Mesendoderm (in vitro differentiated cells): ENCODE measurements around the gene HSD11B1L.

Experiments
- DNase-seq: peaks from one replicate; pipeline ENCODE4 v3.0.0; 2013
- H2AK5ac ChIP-seq: 2 replicates; pipeline ENCODE4 v1.6.1; 2013; ENCODE audit warnings: low read length, inconsistent platforms
- H2BK120ac ChIP-seq: 2 replicates; pipeline ENCODE4 v1.6.1; 2013; ENCODE audit warnings: low read depth, mild to moderate bottlenecking, low read length, moderate library complexity, mixed read lengths
- H2BK15ac ChIP-seq: replicated peaks from 2 replicates; pipeline ENCODE4 v1.6.1; 2013; ENCODE audit warnings: low read depth, mild to moderate bottlenecking, moderate library complexity
- H2BK5ac ChIP-seq: 2 replicates; pipeline ENCODE4 v1.6.1; 2013; ENCODE audit warnings: low read length, inconsistent platforms
- H3K18ac ChIP-seq: 2 replicates; pipeline ENCODE4 v1.6.1; 2013; ENCODE audit warnings: mild to moderate bottlenecking, low read length, mixed read lengths
- H3K23ac ChIP-seq: one replicate; pipeline ENCODE4 v1.6.1; 2013; ENCODE audit warnings: low read length
- H3K27ac ChIP-seq: 2 replicates; pipeline ENCODE4 v1.5.1; 2013; ENCODE audit warnings: low read depth, mild to moderate bottlenecking, inconsistent platforms, low read length, moderate library complexity
- H3K27me3 ChIP-seq: 2 replicates; pipeline ENCODE4 v1.6.1; 2013; ENCODE audit warnings: low read length, control low read depth, mild to moderate bottlenecking, inconsistent platforms; ENCODE audit not compliant: insufficient read depth, poor library complexity
- H3K36me3 ChIP-seq: 2 replicates; pipeline ENCODE4 v1.6.1; 2013; ENCODE audit warnings: low read length, inconsistent platforms; ENCODE audit not compliant: control insufficient read depth, insufficient read depth
- H3K4ac ChIP-seq: one replicate; pipeline ENCODE4 v1.6.1; 2013; ENCODE audit warnings: low read depth, mild to moderate bottlenecking, low read length, moderate library complexity
- H3K4me1 ChIP-seq: 2 replicates; pipeline ENCODE4 v1.6.1; 2013; ENCODE audit warnings: low read depth, low read length, inconsistent platforms; ENCODE audit not compliant: control insufficient read depth
- H3K4me2 ChIP-seq: 2 replicates; pipeline ENCODE4 v1.6.1; 2013; ENCODE audit warnings: low read length
- H3K4me3 ChIP-seq: 2 replicates; pipeline ENCODE4 v1.5.1; 2013; ENCODE audit warnings: mild to moderate bottlenecking, low read length
- H3K56ac ChIP-seq: one replicate; pipeline ENCODE4 v1.6.1; 2013; ENCODE audit warnings: low read length
- H3K79me1 ChIP-seq: 2 replicates; pipeline ENCODE4 v1.6.1; 2013; ENCODE audit warnings: low read length, inconsistent platforms
- H3K79me2 ChIP-seq: 2 replicates; pipeline ENCODE4 v1.6.1; 2013; ENCODE audit warnings: mild to moderate bottlenecking, low read length; ENCODE audit not compliant: control insufficient read depth, insufficient read depth
- H3K9ac ChIP-seq: 2 replicates; pipeline ENCODE4 v1.6.1; 2013; ENCODE audit warnings: low read length, inconsistent platforms
- H4K5ac ChIP-seq: one replicate; pipeline ENCODE4 v1.6.1; 2013; ENCODE audit warnings: low read length
- H4K8ac ChIP-seq: one replicate; pipeline ENCODE4 v1.6.1; 2013; ENCODE audit warnings: low read depth, mild to moderate bottlenecking, control low read depth, low read length, moderate library complexity
- WGBS: extraction: QIAGEN DNeasy Blood & Tissue Kit; methylation state at CpG from one replicate; pipeline ENCODE4 v1.1.7; 2013; ENCODE audit warnings: low lambda C conversion rate, missing lambda C conversion rate; ENCODE audit not compliant: insufficient coverage; ENCODE audit errors: extremely low coverage; 5-methylcytosine and 5-hydroxymethylcytosine counted together

Gene HSD11B1L

DNA sequence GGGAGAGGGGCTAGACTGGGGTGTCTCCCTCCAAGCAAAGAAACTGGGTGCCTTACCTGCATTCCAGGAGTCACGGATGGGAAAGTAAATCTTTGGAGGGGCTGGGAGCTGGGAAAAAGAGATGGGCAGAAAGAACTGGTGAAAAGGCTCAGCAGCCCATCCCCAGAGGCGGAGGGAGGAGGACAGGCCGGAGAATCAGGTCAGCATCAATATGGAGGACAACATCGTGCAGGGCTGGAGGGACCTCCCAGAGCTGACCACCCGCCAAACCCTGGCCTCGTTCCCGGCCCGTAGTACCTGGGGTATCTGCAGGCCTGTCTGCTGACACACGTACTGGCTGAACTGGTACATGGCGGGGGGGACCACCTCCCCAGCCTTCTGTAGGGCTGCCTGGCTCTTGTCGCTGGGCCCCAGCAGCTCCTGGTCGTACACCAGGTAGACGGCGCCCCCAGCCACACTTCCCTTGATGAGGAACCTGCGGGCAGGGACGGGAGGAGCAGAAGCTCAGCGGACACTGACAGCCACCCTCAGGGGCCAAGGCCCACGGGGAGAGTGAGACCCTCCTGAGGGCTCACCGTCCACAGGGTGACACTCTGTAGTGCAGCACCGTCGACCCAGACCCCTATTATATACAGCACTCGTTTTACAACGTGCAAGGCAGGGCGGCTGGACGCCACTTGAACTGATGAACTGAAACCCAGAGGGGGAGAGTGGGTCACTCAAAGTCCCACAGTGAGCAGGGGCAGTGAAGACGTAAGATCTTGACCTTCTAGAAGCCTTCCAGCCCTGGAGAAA, 1.3 kb upstream of the HSD11B1L start:
- H2BK120ac ChIP-seq = no peak overlapping the region
- no peak overlapping the region for H3K27ac ChIP-seq

DNA sequence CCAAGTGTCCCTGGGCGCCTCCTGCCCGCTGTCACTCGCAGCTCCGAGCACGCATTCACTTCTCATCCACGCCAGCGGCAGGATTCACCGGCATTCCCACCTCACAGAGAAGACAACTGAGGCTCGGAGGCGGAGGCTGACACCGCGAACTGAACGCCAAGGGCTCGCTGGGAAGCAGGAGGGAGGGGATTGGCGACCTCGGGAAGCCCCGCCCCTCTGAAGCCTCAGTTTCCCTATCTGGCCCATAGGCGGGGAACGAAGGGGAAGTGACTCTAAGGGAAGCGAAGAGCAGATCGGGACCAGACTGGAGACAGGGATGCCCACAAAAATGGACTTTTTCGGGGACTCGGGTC, 767 bp upstream of the HSD11B1L start:
- H3K4me2 ChIP-seq = peak overlapping the region; percentile 45

More for the DNA sequence above, 1.3 kb upstream of the HSD11B1L start:
- H3K4me2 ChIP-seq = peak overlapping the region; percentile 45
- no peak overlapping the region for H3K18ac ChIP-seq
- H3K9ac ChIP-seq = peak overlapping the region; percentile 78
- H3K56ac ChIP-seq = peak overlapping the region; percentile 88
- H3K36me3 ChIP-seq = no peaks in the 10 kb centered on the region
- WGBS = no CpG with 5 or more reads among the region's 26 CpGs
- peak overlapping the region; percentile 27 for H2AK5ac ChIP-seq
- no peak overlapping the region for H4K5ac ChIP-seq
- no peaks in the 10 kb centered on the region for H3K27me3 ChIP-seq
- H2BK15ac ChIP-seq = no peak overlapping the region
- peak overlapping the region; percentile 31 for H3K4ac ChIP-seq
- peak overlapping the region; percentile 68 for H3K4me3 ChIP-seq
- H3K4me1 ChIP-seq = no peaks in the 10 kb centered on the region
- DNase-seq = no peak
- H3K23ac ChIP-seq = no peak overlapping the region
- H2BK5ac ChIP-seq = no peak overlapping the region
- H3K79me1 ChIP-seq = no peaks in the 10 kb centered on the region
- H4K8ac ChIP-seq = no peak overlapping the region
- H3K79me2 ChIP-seq = no peaks in the 10 kb centered on the region

DNA sequence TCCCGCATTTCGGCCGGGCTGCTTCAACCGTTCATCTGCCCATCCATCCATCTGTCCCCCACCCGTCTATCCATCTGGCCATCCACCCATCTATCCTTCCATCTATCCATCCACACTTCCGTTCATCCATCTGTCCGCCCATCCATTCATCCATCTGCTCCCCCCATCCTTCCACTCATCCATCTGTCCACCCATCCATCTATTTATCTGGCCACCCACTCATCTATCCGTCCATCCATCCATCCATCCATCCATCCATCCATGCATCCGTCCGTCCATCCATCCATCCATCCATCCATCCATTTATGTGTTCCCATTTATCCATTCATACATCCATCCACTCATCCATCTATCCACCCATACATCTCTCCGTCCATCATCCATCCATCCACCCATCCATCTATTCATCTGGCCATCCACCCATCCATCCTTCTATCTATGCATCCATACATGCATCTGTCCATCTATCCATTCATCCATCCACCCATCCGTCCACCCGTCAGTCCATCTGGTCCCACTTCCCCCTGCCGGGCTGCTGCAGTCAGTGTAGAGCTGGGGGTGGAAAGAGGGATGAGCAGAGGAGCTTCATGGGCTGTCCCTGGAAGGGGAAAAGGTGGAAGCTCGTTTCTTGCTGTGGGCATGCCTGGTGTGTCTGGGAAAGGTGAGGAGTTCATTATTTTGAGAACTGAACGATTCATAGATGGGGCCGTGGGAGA, 722 bp downstream of the HSD11B1L start:
- DNase-seq = no peak
- no peak overlapping the region for H2BK15ac ChIP-seq
- no peak overlapping the region for H3K23ac ChIP-seq
- H3K4ac ChIP-seq = no peak overlapping the region
- peak overlapping the region; percentile 70 for H3K56ac ChIP-seq
- peak overlapping the region; percentile 20 for H3K4me3 ChIP-seq
- H3K4me1 ChIP-seq = no peaks in the 10 kb centered on the region
- no peak overlapping the region for H3K18ac ChIP-seq
- H3K27ac ChIP-seq = no peak overlapping the region
- H3K4me2 ChIP-seq = peak overlapping the region; percentile 67
- H4K8ac ChIP-seq = no peak overlapping the region
- 100% methylated on average over 1 of the region's 17 CpGs for WGBS
- no peaks in the 10 kb centered on the region for H3K27me3 ChIP-seq
- H3K9ac ChIP-seq = peak overlapping the region; percentile 58
- no peaks in the 10 kb centered on the region for H3K79me2 ChIP-seq
- no peaks in the 10 kb centered on the region for H3K79me1 ChIP-seq
- no peaks in the 10 kb centered on the region for H3K36me3 ChIP-seq
- H2AK5ac ChIP-seq = no peak overlapping the region
- H4K5ac ChIP-seq = no peak overlapping the region
- no peak overlapping the region for H2BK120ac ChIP-seq
- H2BK5ac ChIP-seq = no peak overlapping the region

More for the DNA sequence above, 767 bp upstream of the HSD11B1L start:
- Histone ChIP-seq H3K36me3 (no peaks in the 10 kb centered on the region), H2AK5ac (peak overlapping the region; percentile 27), H2BK5ac (no peak overlapping the region), H3K27ac (no peak overlapping the region), H4K8ac (no peak overlapping the region), H3K18ac (peak overlapping the region; percentile 16), H3K27me3 (no peaks in the 10 kb centered on the region), H3K23ac (no peak overlapping the region), H3K79me2 (no peaks in the 10 kb centered on the region), H3K79me1 (no peaks in the 10 kb centered on the region), H4K5ac (no peak overlapping the region), H3K56ac (peak overlapping the region; percentile 88), H3K9ac (peak overlapping the region; percentile 78), H2BK15ac (no peak overlapping the region), H2BK120ac (no peak overlapping the region), H3K4me3 (peak overlapping the region; percentile 68), H3K4me1 (no peaks in the 10 kb centered on the region), H3K4ac (peak overlapping the region; percentile 31)
- WGBS = no CpG with 5 or more reads among the region's 23 CpGs
- no peak for DNase-seq

DNA sequence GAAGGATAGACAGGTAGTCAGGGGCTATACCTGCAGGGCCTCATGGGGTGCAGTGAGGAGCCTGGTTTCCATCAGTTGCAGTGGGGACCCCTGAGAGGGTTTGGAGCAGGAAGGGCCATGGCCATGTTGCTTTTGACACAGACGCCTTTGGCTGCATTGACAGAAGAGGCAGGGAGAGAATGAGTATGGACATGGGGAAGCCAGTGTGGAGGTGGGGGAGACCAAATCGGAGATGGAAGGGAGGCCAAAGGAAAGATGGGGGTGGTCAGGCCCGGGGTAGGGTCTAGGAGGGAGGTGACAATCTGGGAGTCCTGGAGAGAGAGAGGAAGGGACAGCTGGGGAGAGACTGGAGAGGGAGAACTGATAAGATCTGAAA, 1.3 kb downstream of the HSD11B1L start:
- WGBS = no CpG with 5 or more reads among the region's 3 CpGs
- no peaks in the 10 kb centered on the region for H3K4me1 ChIP-seq
- no peak for DNase-seq
- no peak overlapping the region for H3K4ac ChIP-seq
- H2BK15ac ChIP-seq = no peak overlapping the region
- no peaks in the 10 kb centered on the region for H3K79me2 ChIP-seq
- H3K4me3 ChIP-seq = no peak overlapping the region
- H3K79me1 ChIP-seq = no peaks in the 10 kb centered on the region
- H3K56ac ChIP-seq = no peak overlapping the region
- H2AK5ac ChIP-seq = no peak overlapping the region
- H3K9ac ChIP-seq = no peak overlapping the region
- H3K23ac ChIP-seq = no peak overlapping the region
- no peak overlapping the region for H3K4me2 ChIP-seq
- H2BK5ac ChIP-seq = no peak overlapping the region
- no peak overlapping the region for H4K5ac ChIP-seq
- H3K36me3 ChIP-seq = no peaks in the 10 kb centered on the region
- no peak overlapping the region for H3K18ac ChIP-seq
- H4K8ac ChIP-seq = no peak overlapping the region
- no peak overlapping the region for H3K27ac ChIP-seq
- H3K27me3 ChIP-seq = no peaks in the 10 kb centered on the region
- H2BK120ac ChIP-seq = no peak overlapping the region

DNA sequence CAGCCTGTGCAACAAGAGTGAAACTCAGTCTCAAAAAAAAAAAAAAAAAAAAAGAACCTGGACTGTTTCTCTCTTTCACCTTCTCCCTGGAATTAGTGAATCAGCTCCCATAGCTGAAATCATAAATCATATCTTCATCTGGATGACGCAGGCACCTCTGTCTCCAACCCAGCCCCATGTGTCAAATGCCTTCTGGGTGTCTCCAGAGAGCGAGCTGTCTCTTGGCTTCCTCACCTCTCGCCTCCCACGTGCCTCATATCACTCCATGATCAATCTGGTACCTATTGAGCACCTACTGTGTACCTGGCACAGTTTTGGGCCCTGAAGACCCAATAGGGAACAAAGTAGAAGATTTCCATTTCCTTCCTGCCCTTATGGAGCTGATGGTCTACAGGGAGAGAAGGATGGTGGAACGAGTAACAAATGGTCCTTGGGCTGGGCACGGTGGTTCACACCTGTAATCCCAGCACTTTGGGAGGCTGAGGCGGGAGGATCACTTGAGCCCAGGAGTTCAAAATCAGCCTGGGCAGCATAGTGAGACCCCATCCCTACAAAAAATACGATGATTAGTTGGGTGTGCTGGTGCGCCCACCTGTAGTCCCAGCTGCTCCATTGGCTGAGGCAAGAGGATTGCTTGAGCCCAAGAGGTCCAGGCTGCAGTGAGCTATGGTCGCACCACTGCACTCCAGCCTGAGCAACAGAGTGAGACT, 2.5 kb downstream of the HSD11B1L start:
- H3K79me2 ChIP-seq = no peaks in the 10 kb centered on the region
- no peak overlapping the region for H2AK5ac ChIP-seq
- no peak overlapping the region for H3K4me2 ChIP-seq
- no peak overlapping the region for H3K23ac ChIP-seq
- H3K27me3 ChIP-seq = no peaks in the 10 kb centered on the region
- H3K56ac ChIP-seq = no peak overlapping the region
- H3K36me3 ChIP-seq = no peaks in the 10 kb centered on the region
- H3K79me1 ChIP-seq = no peaks in the 10 kb centered on the region
- WGBS = no CpG with 5 or more reads among the region's 10 CpGs
- no peak overlapping the region for H3K18ac ChIP-seq
- H2BK120ac ChIP-seq = no peak overlapping the region
- H3K27ac ChIP-seq = no peak overlapping the region
- H2BK5ac ChIP-seq = no peak overlapping the region
- no peaks in the 10 kb centered on the region for H3K4me1 ChIP-seq
- H3K4ac ChIP-seq = no peak overlapping the region
- no peak overlapping the region for H3K4me3 ChIP-seq
- no peak overlapping the region for H3K9ac ChIP-seq
- H2BK15ac ChIP-seq = no peak overlapping the region
- H4K8ac ChIP-seq = no peak overlapping the region
- no peak overlapping the region for H4K5ac ChIP-seq
- no peak for DNase-seq
